HG03432 (cell line): ENCODE data around the gene SVEP1.
"Not testable (repeated sequence)": the region's sequence is repeated elsewhere in the genome, so short reads cannot be mapped to it uniquely, and the experiment has no call there.

ENCODE experiments used
- ATAC-seq: cut with Tn5 transposase; IDR thresholded peaks from one replicate; pipeline ENCODE4 v1.9.1; 2021; ENCODE audit warnings: mild to moderate bottlenecking, moderate library complexity; ENCODE audit not compliant: unreplicated experiment

The SVEP1 gene

GRCh38 chr9:110579862-110580219 lies 300 bp upstream of the SVEP1 start:
- ATAC-seq: no peak

GRCh38 chr9:110578575-110579033 lies 937 bp downstream of the SVEP1 start:
- ATAC-seq: no peak

- ATAC-seq: no peak
Observed at GRCh38 chr9:110575945-110576344, 3.6 kb downstream of the SVEP1 start.

DNA sequence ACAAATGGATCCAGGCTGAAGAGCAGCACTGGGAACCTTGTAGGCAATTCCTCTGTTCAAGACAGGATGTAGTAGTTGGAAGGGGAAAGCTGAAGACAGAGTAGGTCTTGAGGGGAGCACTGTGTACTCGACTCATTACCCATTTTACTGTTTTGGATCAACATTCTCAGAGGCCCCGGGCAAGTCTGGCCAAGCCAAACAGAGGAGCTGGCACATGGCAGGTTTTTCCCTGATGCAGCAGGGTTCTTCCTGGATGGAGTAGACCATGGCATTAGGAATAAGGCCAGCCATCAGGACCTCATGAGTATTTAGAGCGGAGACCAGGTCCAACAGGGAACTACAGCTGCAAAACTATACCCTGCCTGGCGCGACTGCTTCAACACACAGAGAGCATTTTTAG lies 4.4 kb downstream of the SVEP1 start:
- no peak for ATAC-seq

GRCh38 chr9:110573305-110573704 lies 6.2 kb downstream of the SVEP1 start:
- no peak for ATAC-seq

DNA sequence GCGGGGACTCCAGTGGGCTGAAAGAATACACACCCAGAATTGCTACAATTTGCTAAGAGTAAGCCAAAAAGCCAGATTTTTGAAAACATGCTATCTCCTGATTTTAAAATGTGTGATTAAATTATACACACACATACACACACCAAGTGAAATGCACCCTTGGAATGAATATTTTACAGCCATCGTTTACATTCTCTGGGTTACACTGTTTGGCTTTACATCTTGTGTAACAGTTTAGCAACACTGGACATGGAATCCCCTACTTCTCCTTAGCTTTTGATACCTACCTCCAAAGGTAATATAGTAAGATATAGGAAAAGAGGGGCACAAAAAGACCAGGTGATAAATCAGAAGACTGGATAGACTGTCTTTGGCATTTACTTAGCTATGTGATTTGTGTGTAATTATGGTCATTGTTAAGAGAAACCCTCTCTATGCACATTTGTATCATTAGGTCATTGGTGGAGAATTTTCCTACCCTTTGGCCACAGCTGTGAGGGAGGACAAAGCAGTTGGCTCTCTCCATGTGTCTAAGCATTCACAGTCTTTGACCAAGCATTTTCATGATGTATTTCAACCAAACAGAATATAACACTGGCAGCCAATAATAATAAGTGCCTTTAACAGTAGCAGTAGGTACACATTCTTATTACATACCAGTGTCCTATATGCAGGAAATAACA lies 7.6 kb downstream of the SVEP1 start:
- ATAC-seq: no peak

DNA sequence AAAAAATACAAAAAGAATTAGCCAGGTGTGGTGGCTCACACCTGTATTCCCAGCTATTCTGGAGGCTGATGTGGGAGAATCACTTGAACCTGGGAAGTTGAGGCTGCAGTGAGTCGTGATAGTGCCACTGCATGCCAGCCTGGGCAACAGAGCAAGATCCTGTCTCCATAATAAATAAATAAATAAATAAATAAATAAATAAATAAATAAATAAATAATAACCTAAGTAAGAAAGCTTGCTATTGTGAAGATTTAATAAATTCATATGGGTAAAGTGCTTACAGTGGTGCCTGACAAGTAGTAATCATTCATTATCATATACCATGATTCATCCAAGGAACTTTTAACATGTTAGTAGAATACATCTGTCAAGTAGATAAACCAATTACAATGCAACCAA lies 13.4 kb downstream of the SVEP1 start:
- ATAC-seq: no peak

DNA sequence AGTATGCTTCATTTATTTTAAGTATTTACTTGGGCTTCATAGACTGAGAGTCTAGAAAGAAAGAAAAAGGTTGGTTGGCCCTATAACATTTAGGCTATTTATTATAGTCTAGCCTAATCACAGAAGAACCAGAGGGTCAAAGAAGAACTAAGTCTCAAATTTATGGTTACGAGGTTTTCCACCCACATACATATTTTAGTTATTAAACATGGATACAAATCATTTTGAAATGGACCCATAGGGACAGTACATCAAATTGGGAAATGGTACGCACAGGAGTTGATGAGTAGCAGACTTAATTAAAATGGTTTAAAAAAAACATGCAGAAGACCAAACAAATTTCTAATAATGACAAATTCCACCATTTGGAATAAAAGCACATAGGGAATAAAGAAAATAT lies 17.7 kb downstream of the SVEP1 start:
- ATAC-seq: no peak

DNA sequence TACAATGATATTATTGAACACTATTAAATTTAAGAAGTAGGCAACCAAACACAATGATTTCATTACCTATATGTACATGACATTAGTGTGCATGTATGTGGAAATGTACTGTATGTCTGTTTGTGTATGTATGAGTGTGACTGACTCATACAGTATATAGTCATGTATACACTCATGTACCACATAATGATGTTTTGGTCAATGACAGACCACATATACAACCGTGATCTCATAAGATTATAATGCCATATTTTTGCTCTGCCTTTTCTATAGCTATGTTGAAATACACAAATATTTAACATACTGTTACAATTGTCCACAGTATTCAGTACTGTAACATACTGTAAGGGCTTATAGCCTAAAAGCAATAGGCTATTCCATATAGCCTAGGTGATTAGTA lies 19.7 kb downstream of the SVEP1 start:
- ATAC-seq: no peak

GRCh38 chr9:110555551-110556331 lies 23.8 kb downstream of the SVEP1 start:
- no peak for ATAC-seq

- no peak for ATAC-seq
Observed at GRCh38 chr9:110546411-110546871, 33.1 kb downstream of the SVEP1 start.

DNA sequence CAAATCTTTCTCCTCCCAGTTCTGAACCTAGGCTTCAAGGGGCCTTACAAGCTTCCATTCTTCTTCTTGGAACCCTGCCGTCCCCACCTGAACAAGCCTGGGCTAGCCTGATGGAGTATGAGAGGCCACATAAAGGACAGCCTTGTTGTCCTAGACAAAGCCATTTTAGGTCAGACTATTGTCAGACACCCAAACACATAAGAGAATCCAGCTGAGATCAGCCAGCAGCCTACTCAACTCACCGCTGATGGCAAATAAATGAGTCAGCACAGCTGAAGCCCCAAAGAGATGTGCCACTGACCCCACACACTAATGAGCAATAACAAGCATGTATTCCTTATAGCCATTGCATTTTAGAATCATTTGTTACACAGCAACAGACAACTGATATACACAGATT lies 33.8 kb downstream of the SVEP1 start:
- ATAC-seq: no peak

- ATAC-seq: no peak
Observed at GRCh38 chr9:110543631-110544051, 35.9 kb downstream of the SVEP1 start.

DNA sequence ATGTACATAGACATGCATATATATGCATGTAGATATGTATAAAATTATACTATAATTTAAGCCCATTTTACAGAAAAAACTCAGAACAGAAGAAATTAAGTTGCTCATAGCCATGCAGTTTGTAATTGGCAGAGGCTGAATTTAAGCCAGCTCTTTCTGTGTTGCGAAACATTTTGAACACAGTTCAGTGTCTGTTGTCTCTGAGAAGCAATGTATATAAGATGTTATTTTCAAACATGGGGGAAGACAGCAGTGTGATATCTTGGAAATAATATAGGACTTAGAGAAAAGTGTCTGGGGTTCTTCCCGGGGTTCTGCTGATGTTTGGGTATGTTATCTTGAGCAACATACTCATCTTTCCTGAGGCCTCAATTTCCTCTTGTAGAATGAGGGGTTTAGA lies 37.6 kb downstream of the SVEP1 start:
- no peak for ATAC-seq

DNA sequence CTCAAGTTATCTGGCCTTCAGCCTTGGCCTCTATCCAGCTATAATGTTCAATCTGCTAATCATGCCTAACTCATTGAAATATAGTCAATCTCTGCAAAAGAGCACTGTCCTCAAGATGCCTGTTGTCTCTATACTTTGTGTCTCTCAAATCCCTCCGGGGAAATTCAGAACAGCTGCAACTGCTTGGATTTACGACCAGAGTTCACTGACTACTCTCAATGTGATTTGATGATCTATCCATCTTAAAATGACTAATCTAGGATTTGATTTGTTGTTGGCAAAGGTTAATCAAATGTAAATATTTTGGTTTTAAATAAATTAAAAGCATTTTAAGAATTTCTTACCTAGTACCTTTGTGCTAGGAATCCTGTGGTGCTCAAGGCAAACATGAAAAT lies 40.9 kb downstream of the SVEP1 start:
- no peak for ATAC-seq

- no peak for ATAC-seq
Observed at GRCh38 chr9:110537841-110538646, 41.5 kb downstream of the SVEP1 start.

- no peak for ATAC-seq
Observed at GRCh38 chr9:110536822-110537221, 42.7 kb downstream of the SVEP1 start.

- ATAC-seq: not testable (repeated sequence)
Observed at GRCh38 chr9:110534162-110534561, 45.4 kb downstream of the SVEP1 start.

DNA sequence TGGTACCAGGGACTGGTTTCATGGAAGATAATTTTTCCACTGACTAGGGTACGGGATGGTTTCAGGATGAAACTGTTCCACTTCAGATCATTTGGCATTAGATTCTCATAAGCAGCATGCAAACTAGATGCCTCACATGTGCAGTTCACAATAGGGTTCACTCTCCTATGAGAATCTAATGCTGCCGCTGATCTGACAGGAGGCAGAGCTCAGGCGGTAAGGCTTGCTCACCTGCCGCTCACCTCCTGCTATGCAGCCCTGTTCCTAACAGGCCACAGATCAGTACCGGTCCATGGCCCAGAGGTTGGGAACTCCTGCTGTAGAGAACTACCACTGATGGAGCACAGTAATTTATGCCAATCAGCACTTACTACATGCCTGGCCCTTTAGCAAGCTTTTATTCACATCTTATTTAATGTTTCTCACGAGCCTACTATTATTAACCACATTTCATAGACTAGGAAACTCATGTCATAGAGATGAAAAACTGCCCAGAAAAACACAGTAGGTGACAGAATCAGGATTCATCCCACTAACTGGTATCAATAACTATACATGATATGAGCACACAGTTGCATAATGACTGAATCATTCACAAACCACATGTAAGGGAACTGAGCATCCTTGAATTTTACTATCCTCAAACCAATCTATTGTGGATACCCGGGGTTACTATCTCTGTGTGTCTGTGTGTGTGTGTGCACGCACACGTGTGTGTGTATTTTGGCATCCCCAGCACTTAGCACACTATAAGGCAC lies 46.5 kb downstream of the SVEP1 start:
- ATAC-seq: no peak

DNA sequence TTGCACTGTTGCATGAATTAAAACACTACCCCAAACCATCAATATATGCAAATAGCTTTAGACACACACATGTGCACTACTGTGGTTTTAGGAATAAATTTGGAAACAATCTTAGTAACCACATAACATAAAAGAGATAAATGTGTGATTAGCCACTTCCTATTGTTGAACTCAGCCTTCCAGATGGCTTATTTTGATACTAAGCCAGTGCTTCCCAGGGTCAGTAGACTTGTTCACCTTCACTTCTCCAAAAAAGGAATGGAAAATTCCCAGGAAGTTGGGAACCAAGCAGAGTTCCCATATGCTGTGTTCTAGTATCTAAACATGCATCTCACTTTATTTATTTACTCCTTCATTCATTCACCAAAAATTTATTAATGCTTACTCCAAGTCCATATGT lies 47.8 kb downstream of the SVEP1 start:
- no peak for ATAC-seq

- not testable (repeated sequence) for ATAC-seq
Observed at GRCh38 chr9:110531241-110531640, 48.3 kb downstream of the SVEP1 start.
